SU-DHL-6 (cell line): ENCODE measurements around the gene ESAM.
"Not testable (repeated sequence)": the region's sequence is repeated elsewhere in the genome, so short reads cannot be mapped to it uniquely, and the experiment has no call there.

Experiments used
- H2AFZ ChIP-seq: fragments of 200-600 bp; sonication (generic); 2 replicates; pipeline ENCODE4 v1.6.1; 2014; ENCODE audit warnings: low read depth, mild to moderate bottlenecking, moderate library complexity, mixed read lengths, antibody characterized with exemption, low read length; ENCODE audit not compliant: severe bottlenecking
- H3F3A ChIP-seq: fragments of 200-600 bp; shearing (Covaris generic); 2 replicates; pipeline ENCODE4 v1.6.0; 2016; ENCODE audit warnings: antibody characterized with exemption, mild to moderate bottlenecking; ENCODE audit not compliant: insufficient read depth
- H3K27ac ChIP-seq: fragments of 200-600 bp; sonication (generic); 2 replicates; pipeline ENCODE4 v1.5.1; 2016; ENCODE audit warnings: low read depth, mild to moderate bottlenecking, low read length, moderate library complexity, mixed read lengths
- H3K27me3 ChIP-seq: fragments of 200-600 bp; sonication (generic), shearing (Covaris generic); 2 replicates; pipeline ENCODE4 v1.6.0; 2014; ENCODE audit warnings: mild to moderate bottlenecking, low read length
- H3K36me3 ChIP-seq: fragments of 200-600 bp; sonication (generic); 2 replicates; pipeline ENCODE4 v1.6.1; 2014; ENCODE audit warnings: mild to moderate bottlenecking, low read length, mixed read lengths
- H3K4me2 ChIP-seq: fragments of 300-600, 200-600 bp; shearing (Covaris generic), sonication (generic); 2 replicates; pipeline ENCODE4 v1.6.0; 2014; ENCODE audit warnings: low read length, low read depth, mild to moderate bottlenecking; ENCODE audit not compliant: poor library complexity, severe bottlenecking
- H3K4me3 ChIP-seq: fragments of 200-600 bp; sonication (generic); 2 replicates; pipeline ENCODE4 v1.5.1; 2014; ENCODE audit warnings: antibody characterized with exemption, low read length, mild to moderate bottlenecking, mixed read lengths; ENCODE audit not compliant: insufficient read depth, poor library complexity, severe bottlenecking
- H3K79me2 ChIP-seq: fragments of 200-600 bp; sonication (generic); 2 replicates; pipeline ENCODE4 v1.6.1; 2014; ENCODE audit warnings: mild to moderate bottlenecking, low read length, moderate library complexity; ENCODE audit not compliant: insufficient read depth
- H3K9ac ChIP-seq: fragments of 200-600 bp; sonication (generic); 2 replicates; pipeline ENCODE4 v1.7.0; 2014; ENCODE audit warnings: mild to moderate bottlenecking, low read length
- H3K9me2 ChIP-seq: fragments of 200-600 bp; sonication (generic); replicated peaks from 2 replicates; pipeline ENCODE4 v1.6.1; 2014; ENCODE audit warnings: low read length; ENCODE audit not compliant: insufficient read depth
- H3K9me3 ChIP-seq: fragments of 200-600 bp; sonication (generic); 2 replicates; pipeline ENCODE4 v1.6.1; 2014; ENCODE audit warnings: low read length, mixed read lengths; ENCODE audit not compliant: insufficient read depth
- H4K20me1 ChIP-seq: fragments of 200-600 bp; sonication (generic); 2 replicates; pipeline ENCODE4 v1.6.1; 2014; ENCODE audit warnings: low read depth, mild to moderate bottlenecking, antibody characterized with exemption, low read length, moderate library complexity, mixed read lengths
- EZH2phosphoT487 ChIP-seq: fragments of 200-600 bp; sonication (generic), shearing (Covaris generic); conservative IDR thresholded peaks from 2 replicates; pipeline ENCODE4 v1.6.1; 2018; ENCODE audit warnings: mild to moderate bottlenecking, antibody characterized with exemption, low read length, moderate library complexity, mixed read lengths
- TF ChIP-seq, protein P1 (sequence below): fragments of 200-600 bp; sonication (generic); IDR thresholded peaks from one replicate; pipeline ENCODE4 v1.5.1; 2017; ENCODE audit warnings: antibody characterized with exemption, mild to moderate bottlenecking, low read length, moderate library complexity; ENCODE audit not compliant: insufficient read depth, poor library complexity, severe bottlenecking

Gene ESAM

DNA sequence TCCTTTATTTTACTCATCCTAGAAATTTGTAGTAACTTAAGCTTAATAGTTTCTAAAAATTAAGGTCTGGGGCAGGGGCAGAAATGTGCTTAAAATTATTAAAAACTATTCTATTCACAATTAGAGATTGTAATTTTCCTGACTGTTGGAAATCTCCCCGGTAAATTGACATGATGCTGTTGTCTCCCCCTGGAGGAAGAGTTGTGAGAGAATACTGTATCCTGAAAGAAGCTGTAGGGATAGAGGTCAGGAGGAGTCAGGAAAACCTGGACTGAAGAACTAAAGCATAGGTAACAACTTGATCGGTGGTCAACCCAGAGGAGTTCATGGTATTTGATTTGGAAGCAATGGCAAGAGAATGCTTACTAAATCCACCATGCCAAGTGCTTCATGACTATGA, 16.2 kb upstream of the ESAM start:
- no peak overlapping the region for H2AFZ ChIP-seq
- no peaks in the 10 kb centered on the region for H4K20me1 ChIP-seq
- H3K4me3 ChIP-seq = no peak overlapping the region
- no peaks in the 10 kb centered on the region for H3K9me2 ChIP-seq
- H3K36me3 ChIP-seq = no peaks in the 10 kb centered on the region
- H3F3A ChIP-seq = no peaks in the 10 kb centered on the region
- no peak overlapping the region for H3K4me2 ChIP-seq
- TF ChIP-seq EZH2phosphoT487 = no peak
- TF ChIP-seq, protein P1, sequence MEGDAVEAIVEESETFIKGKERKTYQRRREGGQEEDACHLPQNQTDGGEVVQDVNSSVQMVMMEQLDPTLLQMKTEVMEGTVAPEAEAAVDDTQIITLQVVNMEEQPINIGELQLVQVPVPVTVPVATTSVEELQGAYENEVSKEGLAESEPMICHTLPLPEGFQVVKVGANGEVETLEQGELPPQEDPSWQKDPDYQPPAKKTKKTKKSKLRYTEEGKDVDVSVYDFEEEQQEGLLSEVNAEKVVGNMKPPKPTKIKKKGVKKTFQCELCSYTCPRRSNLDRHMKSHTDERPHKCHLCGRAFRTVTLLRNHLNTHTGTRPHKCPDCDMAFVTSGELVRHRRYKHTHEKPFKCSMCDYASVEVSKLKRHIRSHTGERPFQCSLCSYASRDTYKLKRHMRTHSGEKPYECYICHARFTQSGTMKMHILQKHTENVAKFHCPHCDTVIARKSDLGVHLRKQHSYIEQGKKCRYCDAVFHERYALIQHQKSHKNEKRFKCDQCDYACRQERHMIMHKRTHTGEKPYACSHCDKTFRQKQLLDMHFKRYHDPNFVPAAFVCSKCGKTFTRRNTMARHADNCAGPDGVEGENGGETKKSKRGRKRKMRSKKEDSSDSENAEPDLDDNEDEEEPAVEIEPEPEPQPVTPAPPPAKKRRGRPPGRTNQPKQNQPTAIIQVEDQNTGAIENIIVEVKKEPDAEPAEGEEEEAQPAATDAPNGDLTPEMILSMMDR = no peak
- H3K27ac ChIP-seq = no peak overlapping the region
- no peak overlapping the region for H3K9ac ChIP-seq
- no peaks in the 10 kb centered on the region for H3K27me3 ChIP-seq
- no peaks in the 10 kb centered on the region for H3K9me3 ChIP-seq
- H3K79me2 ChIP-seq = no peaks in the 10 kb centered on the region

- Histone ChIP-seq H3K9ac (no peak overlapping the region), H3K4me2 (no peak overlapping the region), H3K27ac (no peak overlapping the region), H2AFZ (no peak overlapping the region), H3K9me3 (no peaks in the 10 kb centered on the region), H3K36me3 (no peaks in the 10 kb centered on the region), H4K20me1 (no peaks in the 10 kb centered on the region), H3F3A (no peaks in the 10 kb centered on the region), H3K9me2 (no peaks in the 10 kb centered on the region), H3K27me3 (no peaks in the 10 kb centered on the region), H3K4me3 (no peak overlapping the region), H3K79me2 (no peaks in the 10 kb centered on the region)
- TF ChIP-seq, protein P1 = no peak
- TF ChIP-seq EZH2phosphoT487 = no peak
These were observed 15.0 kb upstream of the ESAM start for GRCh38 chr11:124776865-124777645.

DNA sequence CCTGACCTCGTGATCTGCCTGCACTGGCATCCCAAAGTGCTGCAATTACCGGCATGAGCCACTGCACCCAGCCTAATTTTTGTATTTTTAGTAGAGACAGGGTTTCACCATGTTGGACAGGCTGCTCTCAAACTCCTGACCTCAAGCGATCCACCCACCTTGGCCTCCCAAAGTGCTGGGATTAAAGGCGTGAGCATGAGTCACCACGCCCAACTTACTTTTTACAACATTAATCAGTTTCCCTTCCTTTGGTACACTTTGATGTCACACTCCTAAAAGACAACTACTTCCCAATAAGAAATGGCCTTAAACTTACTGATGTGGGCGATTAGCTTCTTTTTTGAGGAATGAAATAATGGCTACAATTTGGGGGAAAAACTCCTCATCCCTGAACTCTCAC, 8.9 kb upstream of the ESAM start:
- not testable (repeated sequence) for H3K27ac ChIP-seq, H3K9ac ChIP-seq, H2AFZ ChIP-seq, H3K4me2 ChIP-seq, H3K4me3 ChIP-seq, H3F3A ChIP-seq, H3K9me2 ChIP-seq, H4K20me1 ChIP-seq, H3K36me3 ChIP-seq, H3K27me3 ChIP-seq, H3K79me2 ChIP-seq, H3K9me3 ChIP-seq

GRCh38 chr11:124769806-124770774, 8.0 kb upstream of the ESAM start:
- TF ChIP-seq EZH2phosphoT487 = no peak
- TF ChIP-seq, protein P1 = no peak
- Histone ChIP-seq H3K9ac (no peak overlapping the region), H3K4me2 (no peak overlapping the region), H3K27me3 (no peaks in the 10 kb centered on the region), H3K79me2 (no peaks in the 10 kb centered on the region), H4K20me1 (no peaks in the 10 kb centered on the region), H3K36me3 (no peaks in the 10 kb centered on the region), H3K9me2 (no peaks in the 10 kb centered on the region), H3K27ac (no peak overlapping the region), H3F3A (no peaks in the 10 kb centered on the region), H3K9me3 (no peaks in the 10 kb centered on the region), H2AFZ (no peak overlapping the region), H3K4me3 (no peak overlapping the region)
